Eye (tissue), 1 donor: ENCODE results near the gene GGTA1.
"Not testable (repeated sequence)": the region's sequence is repeated elsewhere in the genome, so short reads cannot be mapped to it uniquely, and the experiment has no call there.

Source experiments
- DNase-seq: peaks from one replicate; pipeline ENCODE4 v3.0.0-alpha.2; 2015

The GGTA1 gene

GRCh38 chr9:121499427-121500164 lies at the start of gene GGTA1:
Gene GGTA1, minus strand, starts transcription at chr9:121499844. Its CDS starts 31,922 bp downstream, at chr9:121467922.
- DNase-seq = peak; percentile 79

GRCh38 chr9:121548666-121549065 lies 49.0 kb upstream of the GGTA1 start:
- DNase-seq = no peak

- DNase-seq = peak; percentile 97
Observed at GRCh38 chr9:121545875-121546423, 46.3 kb upstream of the GGTA1 start.

GRCh38 chr9:121545150-121545874 lies 45.7 kb upstream of the GGTA1 start:
- no peak for DNase-seq

GRCh38 chr9:121542025-121542424 lies 42.4 kb upstream of the GGTA1 start:
- DNase-seq = no peak

- DNase-seq = no peak
Observed at GRCh38 chr9:121541256-121541655, 41.6 kb upstream of the GGTA1 start.

GRCh38 chr9:121538221-121538620 lies 38.6 kb upstream of the GGTA1 start:
- no peak for DNase-seq

DNA sequence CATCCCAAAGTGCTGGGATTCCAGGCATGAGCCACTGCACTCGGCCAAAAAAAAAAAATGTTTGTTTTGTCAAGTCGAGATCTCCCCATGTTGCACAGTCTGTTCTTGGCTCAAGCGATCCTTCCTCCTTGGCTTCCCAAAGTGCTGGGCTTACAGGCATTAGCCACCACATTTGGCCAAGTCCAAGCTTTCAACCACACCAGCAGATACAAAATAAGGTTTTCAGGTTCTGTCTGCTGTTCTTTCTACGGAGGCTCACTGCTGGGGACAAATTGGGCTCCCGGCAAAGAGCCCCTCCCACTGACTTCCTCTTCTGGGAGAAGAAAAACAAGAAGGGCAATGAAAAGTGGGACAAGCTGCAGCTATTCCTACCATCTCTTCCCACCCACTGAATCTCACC lies 37.6 kb upstream of the GGTA1 start:
- no peak for DNase-seq

GRCh38 chr9:121532881-121533280 lies 33.2 kb upstream of the GGTA1 start:
- DNase-seq = no peak

- DNase-seq = peak; percentile 76
Observed at GRCh38 chr9:121529237-121529987, 29.8 kb upstream of the GGTA1 start.

- no peak for DNase-seq
Observed at GRCh38 chr9:121528642-121529041, 29.0 kb upstream of the GGTA1 start.

DNA sequence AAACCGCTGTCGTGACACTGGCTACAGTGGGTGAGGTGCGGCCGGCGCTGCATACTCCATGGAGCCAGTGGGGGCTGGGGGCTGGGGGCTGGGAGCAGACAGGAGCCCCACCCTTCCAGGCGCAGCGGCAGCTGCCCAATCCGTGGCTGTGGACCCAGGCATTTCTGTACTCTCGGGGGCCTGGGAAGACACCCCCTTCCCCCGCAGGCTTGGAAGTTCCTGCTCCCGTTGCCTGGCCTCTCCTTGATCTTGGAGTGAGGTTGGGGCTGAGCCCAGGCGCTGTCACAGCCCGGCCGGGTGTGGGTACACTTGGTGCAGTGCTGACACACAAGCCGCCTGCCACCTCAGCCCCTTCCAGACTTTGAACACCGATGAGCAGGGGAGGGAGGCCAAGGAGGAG lies 27.7 kb upstream of the GGTA1 start:
- DNase-seq = no peak

DNA sequence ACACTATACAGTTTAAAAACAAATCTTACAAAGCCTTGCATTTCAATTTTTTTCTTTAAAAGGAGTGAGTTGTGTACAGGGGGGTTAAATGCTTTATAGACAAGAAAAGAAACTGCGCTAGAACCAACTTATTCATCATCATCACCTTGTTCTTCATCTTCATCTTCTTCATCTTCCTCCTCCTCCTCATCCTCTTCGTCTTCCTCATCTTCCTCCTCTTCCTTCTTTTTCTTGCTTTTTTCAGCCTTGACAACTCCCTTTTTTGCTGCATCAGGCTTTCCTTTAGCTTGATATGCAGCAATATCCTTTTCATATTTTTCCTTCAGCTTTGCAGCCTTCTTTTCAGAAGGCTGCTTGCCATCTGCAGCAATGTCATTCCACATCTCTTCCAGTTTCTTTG lies 20.0 kb upstream of the GGTA1 start:
- DNase-seq = not testable (repeated sequence)

- DNase-seq = no peak
Observed at GRCh38 chr9:121518634-121519033, 19.0 kb upstream of the GGTA1 start.

- DNase-seq = not testable (repeated sequence)
Observed at GRCh38 chr9:121513166-121513565, 13.5 kb upstream of the GGTA1 start.

GRCh38 chr9:121510766-121511550 lies 11.3 kb upstream of the GGTA1 start:
- no peak for DNase-seq

DNA sequence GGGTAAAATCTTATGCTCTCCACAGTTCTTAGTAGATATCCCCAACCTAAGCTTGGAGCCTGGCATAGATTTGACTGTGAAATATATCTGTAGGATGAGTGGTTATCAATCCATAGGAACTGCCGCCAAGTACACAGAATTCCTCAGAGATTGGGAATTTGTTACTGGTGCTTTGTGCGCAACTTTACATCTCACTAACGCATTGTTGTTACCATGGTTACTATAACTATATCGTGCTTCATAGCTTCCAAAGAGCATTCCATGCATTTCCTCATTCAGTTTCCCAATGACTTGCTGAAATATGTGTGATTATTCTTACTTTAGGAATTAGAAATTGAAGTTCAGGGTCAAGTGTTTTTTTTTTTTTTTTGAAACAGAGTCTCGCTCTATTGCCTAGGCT lies 9.5 kb upstream of the GGTA1 start:
- no peak for DNase-seq

- DNase-seq = no peak
Observed at GRCh38 chr9:121508415-121508814, 8.8 kb upstream of the GGTA1 start.

DNA sequence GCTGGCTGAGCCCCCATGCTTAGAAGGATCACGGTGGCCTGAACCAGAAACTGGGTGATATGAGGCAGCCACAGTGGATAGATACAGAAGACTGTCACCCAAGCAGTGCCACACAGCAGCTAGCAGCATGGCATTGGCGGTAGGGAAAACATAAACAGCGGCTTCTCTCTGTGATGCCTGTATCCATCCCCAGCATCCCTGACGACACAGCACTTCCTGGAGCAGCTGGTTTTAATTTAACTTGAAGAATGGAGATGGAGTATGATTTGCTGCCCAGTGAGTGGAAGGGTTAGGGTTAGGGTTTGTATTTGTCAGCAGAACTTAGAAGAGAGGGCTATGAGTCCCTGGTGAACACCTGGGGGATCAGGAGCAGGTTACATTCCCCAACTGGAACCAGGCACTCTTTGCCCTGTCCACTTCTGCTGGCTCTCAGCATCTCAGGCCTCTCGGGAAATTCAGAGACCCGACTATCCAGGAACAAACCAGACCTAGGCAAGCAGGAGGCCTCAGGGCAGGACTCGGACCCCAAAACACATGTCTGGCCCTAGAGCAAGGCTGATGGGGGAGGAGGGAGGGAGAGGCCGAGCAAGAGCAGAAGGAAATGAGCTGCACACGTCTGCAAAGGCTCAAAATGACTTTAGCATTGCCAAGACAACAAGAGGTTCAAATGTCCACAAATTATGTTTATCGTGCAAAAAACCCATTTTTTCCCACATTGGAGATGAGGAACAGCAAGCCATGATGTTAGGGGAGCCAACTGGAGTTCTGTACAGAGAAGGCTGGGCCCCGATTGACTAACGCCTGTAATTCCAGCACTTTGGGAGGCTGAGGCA lies 6.5 kb upstream of the GGTA1 start:
- DNase-seq = no peak

DNA sequence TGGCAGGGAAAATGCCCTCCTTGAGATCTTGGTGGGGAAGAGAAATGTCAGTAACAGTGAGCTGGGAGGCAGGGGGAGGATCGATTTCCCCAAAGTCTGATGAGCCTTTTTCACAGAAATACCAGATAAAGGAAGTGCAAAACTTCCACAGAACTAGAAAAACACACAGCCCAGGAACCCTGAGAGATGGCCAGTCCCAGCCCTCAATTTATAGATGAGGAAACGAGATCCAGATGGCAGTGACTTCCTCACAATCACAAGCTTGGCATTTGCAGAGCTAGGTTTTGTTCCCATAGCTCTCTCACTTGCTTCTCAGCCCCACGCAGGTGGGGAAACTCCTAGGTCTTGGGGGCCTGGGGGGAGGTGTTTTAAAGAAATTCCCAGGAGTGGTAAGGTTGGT lies 3.8 kb upstream of the GGTA1 start:
- no peak for DNase-seq

DNA sequence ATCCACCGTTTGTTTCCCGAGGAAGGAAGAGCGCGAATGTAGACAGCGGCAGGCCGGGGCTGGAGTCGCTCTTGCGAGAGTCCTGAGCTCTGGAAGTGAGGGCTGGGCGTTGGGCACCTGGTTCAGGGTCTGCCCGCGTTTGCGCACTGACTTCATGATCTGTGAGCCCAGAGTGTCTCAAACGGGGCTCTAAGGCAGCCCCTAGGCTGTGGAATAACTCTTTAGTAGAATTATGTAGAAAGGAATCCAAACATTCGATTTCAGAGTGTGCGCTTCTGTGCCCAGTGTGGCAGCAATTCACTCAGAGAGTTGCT lies 478 bp upstream of the GGTA1 start:
- DNase-seq = no peak

GRCh38 chr9:121499177-121499426 lies 542 bp downstream of the GGTA1 start:
- DNase-seq = peak; percentile 71
